CD4-positive, alpha-beta T cell treated with Interleukin-17A for 1 hour (primary cell): ENCODE data around the gene PROK1.
A peak's percentile ranks its signal among the peaks of the same experiment; 100 is the strongest.

ENCODE experiments used
- DNase-seq: peaks from one replicate; pipeline ENCODE4 v3.0.0-alpha.2; 2020

PROK1 gene

DNA sequence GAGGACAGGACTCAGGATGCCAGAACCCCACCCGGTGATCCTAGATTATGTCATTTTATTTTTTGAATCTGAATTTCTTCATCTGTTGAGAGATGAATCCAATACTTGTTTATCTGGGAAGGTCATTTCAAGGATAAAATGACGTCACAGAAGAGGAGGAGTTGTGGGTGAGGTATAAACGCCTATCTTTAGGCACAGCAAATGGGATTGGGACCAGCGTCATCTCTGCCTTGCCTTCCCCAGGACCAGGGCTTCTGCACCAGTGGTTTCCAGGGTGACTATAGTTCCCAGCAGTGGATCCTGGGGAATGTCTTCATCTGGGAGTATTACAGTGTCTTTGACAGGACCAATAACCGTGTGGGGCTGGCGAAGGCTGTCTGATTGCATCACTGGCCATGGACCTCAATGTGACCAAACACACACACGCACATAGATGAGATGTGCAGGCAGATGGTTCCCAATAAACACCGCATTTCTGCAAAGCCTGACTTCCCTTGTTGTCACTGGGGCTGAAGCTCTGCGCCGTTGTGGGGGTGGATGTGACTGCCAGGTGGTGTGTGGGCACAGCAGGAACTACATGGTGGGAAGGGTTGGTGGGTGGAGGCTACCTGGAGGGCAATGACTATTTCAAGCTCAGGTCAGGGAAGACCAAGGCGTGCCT lies 40.0 kb downstream of the PROK1 start:
- DNase-seq, result no peak

DNA sequence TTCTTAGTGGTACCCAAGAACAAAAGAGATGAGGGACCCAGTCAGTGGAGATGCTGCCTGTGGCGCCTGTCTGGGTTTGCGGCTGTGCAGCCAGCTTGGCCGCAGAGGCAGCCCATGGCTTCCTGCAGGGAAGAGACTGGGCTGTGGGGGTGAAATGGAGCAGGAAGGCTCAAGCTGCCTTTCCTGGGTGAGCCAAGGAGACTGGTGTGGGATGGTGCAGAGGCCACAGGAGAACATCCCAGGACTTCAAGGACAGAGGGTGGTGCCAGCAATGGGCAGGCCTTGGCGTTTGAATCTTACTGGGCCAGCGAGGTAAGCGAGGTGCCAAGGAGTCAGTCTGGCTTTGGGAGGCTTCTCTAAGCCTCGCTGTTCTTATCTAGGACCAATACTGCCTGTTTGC lies 41.6 kb downstream of the PROK1 start:
- DNase-seq, result no peak

DNA sequence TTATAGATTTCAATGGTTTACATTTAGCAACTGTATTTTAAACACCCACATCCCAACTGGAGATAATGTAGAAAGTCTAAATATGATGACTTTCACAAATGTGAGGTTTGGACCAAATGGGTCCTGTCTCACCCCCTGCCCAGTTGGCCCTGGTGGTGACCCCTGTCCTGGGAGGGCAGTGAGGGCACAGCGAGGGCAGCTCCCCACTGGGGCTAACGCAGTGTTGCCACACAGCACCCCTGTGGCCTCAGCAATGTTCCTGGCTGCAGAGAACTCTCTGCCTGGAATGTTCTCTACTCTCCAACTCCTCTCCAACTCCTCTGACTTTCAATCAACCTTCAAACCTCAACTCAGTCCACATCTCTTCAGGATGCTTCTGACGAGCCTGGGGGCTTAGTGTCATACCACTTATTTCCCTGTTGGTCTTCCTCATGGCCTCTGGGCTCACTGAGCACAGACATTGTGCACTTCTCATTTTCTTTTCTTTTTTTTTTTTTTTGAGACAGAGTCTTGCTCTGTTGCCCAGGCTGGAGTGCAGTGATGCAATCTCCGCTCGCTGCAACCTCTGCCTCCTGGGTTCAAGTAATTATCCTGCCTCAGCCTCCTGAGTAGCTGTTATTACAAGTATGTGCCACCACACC lies 42.2 kb downstream of the PROK1 start:
- no peak for DNase-seq

DNA sequence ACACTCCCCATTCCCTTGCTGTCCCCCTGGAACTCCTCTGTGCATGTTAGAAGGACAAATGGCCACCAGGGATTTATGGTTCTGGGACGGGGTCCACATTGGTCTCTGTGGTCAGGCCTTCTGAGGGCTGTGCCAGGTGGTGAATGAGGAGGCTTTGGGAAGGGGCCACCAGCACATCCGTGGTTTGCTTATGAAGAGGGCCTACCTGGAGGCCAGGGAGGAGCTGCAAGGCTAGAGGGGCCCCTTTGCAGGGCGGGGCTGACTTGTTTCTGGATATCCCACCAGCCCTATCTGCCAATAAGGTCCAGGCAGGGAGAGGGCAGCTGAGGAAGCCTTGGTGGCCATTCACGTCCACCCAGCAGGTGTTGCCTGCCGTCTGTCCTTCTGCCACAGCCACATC lies 43.1 kb downstream of the PROK1 start:
- DNase-seq, result no peak

DNA sequence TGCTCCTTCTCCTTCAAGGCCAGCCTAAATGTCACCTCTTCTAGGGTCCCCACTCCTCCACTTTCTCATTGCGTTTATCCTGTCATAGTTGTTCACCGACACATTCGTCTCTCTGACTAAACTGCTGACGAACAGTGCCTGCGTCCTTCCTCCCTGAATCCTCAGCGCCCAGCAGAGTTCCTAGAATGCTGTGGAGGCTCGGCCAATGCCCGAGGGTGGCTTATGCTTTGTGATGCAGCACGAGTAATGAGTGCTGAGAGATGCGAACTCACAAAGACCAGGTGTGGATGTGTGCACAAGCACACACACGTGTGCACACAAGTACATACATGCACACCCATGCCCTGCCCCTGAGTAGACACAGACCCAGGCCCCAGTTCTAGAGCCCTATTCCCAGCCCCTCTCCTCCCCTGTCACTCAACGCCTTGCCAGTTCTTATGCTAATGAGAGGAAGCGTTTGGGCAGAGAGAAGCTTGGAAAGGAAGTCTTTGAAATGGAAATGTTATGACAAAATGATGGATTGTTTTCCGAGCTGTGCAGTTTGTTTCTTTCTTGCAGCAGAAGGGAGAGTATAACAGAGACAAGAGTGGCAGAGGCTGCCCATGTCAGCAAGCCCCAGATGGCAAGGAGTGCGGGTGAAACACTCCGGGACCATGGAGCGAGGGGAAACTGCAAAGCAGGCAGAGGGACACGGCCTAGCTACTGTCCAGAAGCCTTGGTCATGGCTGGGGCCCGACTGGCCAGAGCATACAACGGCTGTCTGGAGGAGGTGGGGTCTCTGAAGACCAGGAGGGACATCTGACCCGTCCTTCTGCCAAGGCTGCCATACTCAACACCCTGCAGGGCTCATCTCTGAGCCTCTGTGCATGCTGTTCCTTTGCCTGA lies 43.8 kb downstream of the PROK1 start:
- no peak for DNase-seq

DNA sequence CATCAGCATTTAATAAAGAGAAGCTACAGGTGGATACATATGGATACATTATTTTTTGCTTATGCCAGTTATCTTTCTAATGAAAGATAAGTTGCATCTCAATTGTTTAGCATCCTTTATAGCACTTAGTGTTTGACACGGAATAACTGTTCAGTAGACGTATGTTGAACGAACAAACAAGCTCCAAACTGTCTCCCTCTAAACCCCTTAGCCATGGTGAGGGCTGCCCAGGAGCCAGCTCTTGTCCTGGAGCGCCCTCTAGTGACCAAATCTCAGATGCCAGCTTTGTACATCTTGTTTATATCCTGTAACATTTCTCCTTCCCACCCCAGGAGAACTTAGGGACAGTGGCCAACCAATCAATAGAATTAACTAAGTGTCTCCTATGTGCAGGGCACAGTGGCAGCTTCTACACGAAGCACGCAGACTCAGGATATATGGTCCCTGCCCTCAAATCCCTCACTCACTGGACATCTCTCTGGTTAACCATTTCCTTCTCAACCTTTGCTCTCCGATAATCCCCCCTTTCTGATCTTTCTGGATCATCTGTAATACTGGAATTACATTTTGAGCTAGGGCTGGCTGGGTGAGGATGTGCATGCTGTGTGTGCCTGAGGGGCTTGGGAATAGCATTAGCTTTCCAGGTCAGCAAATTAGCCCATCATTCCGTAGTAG lies 45.1 kb downstream of the PROK1 start:
- DNase-seq, result peak; percentile 77

DNA sequence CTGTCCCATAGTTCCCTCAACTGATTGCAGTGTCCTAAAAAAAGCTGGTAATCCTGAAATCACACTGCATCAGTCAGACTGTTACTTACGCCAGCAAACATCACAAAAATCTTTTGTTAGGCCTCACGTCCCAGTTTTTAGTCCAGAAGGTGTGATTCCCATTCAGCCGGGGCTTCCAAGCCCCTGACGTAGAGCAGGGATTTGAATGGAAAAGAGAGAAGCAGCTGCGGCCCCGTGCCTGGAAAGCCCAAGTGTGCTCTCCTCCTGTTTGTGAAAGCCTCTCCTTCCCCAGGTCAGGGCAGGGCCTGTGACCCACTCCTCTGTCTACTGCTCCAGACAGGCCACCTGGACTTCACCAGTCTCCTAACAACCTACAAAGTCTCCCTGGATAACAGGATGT lies 47.3 kb downstream of the PROK1 start:
- no peak for DNase-seq

DNA sequence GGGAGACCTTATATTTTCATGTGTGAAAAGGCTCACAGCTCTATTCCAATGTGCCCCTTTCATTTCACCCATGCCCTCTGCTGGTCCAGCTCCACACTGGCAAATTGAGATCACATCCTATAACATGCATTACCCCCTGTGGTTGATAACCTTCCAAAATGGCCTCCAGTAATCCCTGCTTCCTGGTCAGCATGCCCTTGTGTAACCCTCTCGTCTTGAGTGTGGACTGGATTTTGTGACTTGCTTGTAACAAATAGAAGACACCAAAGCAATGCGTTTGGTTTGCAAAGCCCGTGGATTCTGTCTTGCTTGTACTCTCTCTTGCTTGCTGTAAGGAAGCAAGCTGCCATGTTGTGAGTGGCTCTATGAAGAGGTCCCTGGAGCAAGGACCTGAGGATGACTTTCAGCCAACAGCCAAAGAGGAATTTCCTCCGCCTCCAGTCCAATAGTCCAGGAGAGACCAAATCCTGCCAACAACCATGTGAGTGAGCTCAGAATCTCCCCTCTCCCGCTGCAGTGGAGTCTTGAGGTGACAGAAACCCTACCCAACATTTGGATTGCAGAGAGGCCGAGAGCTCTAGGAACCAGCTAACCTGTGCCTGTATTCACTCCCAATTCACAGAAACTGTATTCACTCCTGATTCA lies 50.7 kb downstream of the PROK1 start:
- DNase-seq, result no peak

DNA sequence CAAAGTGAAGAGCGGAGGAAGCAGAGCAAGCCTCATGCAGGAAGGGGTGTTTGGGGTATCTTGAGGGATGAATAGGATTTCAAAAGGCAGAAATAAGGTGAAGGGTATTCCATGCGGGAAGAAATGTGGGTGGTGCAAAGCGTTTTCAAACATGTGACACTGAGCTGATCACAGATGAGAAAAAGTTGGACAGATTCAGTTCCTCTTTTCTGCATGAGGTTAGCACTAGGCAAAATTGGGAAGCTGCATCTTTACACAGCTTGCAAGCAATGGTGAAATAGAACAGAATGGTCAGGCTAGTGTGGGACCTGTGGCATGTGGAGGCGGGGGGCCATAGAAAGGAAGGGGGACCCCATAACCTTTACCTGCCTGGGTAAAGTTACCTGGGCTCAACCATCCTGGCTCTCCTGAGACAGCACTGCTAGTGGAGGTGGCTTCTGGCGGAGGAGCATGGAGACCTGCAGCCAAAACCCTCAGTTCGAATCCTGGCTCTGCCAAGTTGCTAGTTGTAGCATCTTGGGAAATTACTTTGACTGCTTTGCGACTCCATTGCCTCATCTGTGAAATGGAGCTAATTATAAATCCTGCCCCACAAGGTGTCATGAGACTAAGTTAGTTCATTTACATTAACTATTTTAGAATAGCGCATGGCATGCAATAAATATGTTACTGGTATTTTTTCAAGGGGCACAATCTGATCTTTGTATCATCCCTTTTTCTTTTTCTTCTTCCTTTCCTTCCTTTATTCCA lies 51.6 kb downstream of the PROK1 start:
- DNase-seq, result no peak

DNA sequence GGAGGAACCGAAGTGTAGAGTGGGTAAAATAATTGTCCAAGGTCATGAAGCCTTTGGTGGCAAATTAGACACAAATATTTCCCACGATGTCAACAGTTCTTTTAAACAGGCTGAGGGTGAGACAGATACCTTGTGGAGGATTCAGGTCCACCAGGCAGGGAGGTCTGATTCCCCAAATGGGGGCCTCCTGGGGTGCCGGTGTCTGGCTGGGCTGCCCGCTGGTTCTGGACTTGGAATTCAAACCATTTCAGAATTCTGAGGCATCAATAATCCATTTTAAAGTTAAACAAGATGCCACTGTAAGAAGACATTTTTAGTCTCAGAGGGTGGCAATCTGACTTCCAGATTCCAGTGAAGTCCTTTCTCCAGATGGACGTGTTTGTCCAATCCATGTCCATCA lies 52.5 kb downstream of the PROK1 start:
- no peak for DNase-seq

DNA sequence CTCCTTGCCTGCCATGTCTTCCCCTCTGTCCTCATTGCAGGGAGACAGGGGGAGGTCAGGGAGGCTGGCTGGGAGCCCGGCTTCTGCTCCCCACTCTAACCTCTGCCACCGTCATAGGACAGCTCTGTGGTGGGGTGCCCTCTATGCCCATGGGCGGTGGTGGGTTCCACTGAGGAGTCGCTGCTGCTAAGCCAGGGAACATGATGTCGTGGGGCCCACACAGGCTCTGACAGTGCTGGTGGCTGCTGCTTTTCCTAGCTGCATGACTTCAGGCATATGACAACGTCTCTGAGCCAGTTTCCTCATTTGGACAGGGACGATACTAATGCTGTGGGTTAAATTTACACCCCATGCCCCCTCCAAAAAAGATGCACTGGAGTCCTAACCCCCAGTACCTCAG lies 53.3 kb downstream of the PROK1 start:
- DNase-seq, result no peak

DNA sequence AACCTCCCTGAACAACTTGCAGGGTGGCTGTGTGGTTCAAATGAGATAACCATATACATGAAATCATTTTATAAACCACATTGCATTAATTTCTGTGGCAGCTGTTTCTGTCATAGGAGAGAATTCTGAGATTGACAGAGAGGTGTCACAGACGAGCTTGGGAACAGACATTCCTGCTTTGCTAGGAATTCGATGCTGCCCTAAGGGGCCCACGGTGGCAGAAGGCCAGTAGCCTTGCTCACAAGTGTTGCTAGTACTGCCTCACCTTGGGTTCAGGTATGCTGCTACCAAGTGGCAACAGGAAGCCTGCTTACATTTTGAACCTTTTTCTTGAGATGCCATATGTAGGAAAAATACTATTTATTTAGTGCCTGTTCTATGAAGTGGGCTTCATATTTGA lies 54.6 kb downstream of the PROK1 start:
- no peak for DNase-seq

DNA sequence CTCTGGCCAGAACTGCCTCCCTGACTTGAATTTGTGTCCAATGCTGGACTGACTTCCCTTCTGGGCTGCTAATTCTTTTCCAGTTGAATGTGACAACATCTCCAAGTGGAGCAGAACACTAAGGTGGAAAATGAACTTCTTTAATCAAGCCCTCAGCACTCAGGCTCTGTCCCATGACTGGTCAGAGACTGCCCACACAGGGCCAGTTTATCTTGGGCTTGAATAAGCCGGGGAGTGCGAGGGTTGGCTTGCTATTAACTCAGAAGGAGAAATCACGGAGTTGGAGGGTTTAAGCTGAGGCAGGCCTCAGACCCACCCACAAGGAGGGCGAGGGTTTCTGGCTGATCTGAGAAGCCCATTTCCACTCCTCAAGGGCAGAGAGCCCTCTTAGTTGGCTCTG lies 55.6 kb downstream of the PROK1 start:
- DNase-seq, result no peak
